Gastrocnemius medialis (tissue), 4 donors: ENCODE results near the gene SCRT2. TPM values are rescaled to one million over a fixed set of nuclear protein-coding genes. Genes with fewer than 3 reads are reported as not detected.

Experiments used
- ATAC-seq, 2 donors: fragments of 150-250 bp; one replicate each; pipeline ENCODE4 v1.9.1; 2016
- DNase-seq, 2 donors: peaks; one replicate each; pipeline ENCODE4 v3.0.0-alpha.2; 2019
- H3K27ac ChIP-seq, 4 donors: fragments of 200-600 bp; sonication (generic); 1 replicate in 1 of 4; 2 replicates in 3 of 4; pipeline ENCODE4 v1.5.1; 2016 to 2018; ENCODE audit warnings: mild to moderate bottlenecking in 2 of 4, moderate library complexity in 1 of 4
- H3K27me3 ChIP-seq, 3 donors: fragments of 200-600 bp; sonication (generic) in 2 of 3; 1 replicate in 1 of 3; 2 replicates in 2 of 3; pipeline versions ENCODE4 v1.5.1 to v1.6.0; 2016 to 2019; ENCODE audit warnings: mild to moderate bottlenecking in 1 of 3, moderate library complexity in 1 of 3
- H3K36me3 ChIP-seq, 2 donors: fragments of 200-600 bp; sonication (generic) in 1 of 2; one replicate each; pipeline ENCODE4 v1.5.1; 2017 to 2018
- H3K4me1 ChIP-seq, 2 donors: fragments of 200-600 bp; sonication (generic) in 1 of 2; one replicate each; pipeline ENCODE4 v1.5.1; 2016 to 2017; ENCODE audit warnings: mild to moderate bottlenecking in 2 of 2
- H3K4me3 ChIP-seq, 4 donors: fragments of 200-600 bp; sonication (generic) in 3 of 4; 1 replicate in 1 of 4; 2 replicates in 3 of 4; pipeline ENCODE4 v1.5.1; 2016 to 2019; ENCODE audit warnings: mild to moderate bottlenecking in 2 of 4
- H3K9me3 ChIP-seq, 3 donors: fragments of 200-600 bp; sonication (generic) in 2 of 3; 1 replicate in 1 of 3; 2 replicates in 2 of 3; pipeline ENCODE4 v1.5.1; 2016 to 2019
- CTCF ChIP-seq, 5 experiments: fragments of 450-650 bp in 3 of 5; fragments of 200-600 bp in 2 of 5; sonication (generic) in 2 of 5; IDR thresholded peaks in 4 of 5; conservative IDR thresholded peaks in 1 of 5; 1 replicate in 4 of 5; 2 replicates in 1 of 5; pipeline ENCODE4 v1.5.1; 2016 to 2019; ENCODE audit warnings: antibody characterized with exemption in 5 of 5, mild to moderate bottlenecking in 3 of 5, moderate library complexity in 3 of 5
- POLR2A ChIP-seq, 2 donors: fragments of 450-650 bp; IDR thresholded peaks; one replicate each; pipeline ENCODE4 v1.6.1; 2017; ENCODE audit warnings: antibody characterized with exemption in 2 of 2, mild to moderate bottlenecking in 2 of 2, moderate library complexity in 2 of 2
- in situ Hi-C, 4 donors: fragments of 200-750 bp; cut with MboI; loops; one replicate each; pipeline versions ENCODE4 v1.15.0 to v1.8.0; 2017; ENCODE audit warnings: low sequenced_read_pairs in 4 of 4
- intact Hi-C: fragments of 100-400 bp; cut with DNase I; formaldehyde crosslinking; loops from one replicate; pipeline ENCODE4 v1.15.1; 2023; ENCODE audit warnings: low total_unique reads
- total RNA-seq, 4 donors: library from RNA; depleted of rRNA; stranded (reverse); fragments of >200 nt; gene quantifications; one replicate each; pipeline versions ENCODE4 v1.1.0 to v1.2.3, GENCODE V29; 2016

SCRT2 gene
- total RNA-seq, 4 donors from 2014 or later, result not detected

GRCh38 chr20:711576-711975 is 36.0 kb upstream of the SCRT2 start:
- H3K9me3 ChIP-seq, result no peaks in the 10 kb centered on the region
- TF ChIP-seq CTCF (IDR thresholded peaks at IDR 0.05 in 4 of 5, conservative IDR thresholded peaks at IDR 0.05 in 1 of 5), result no peak
- no peak for TF ChIP-seq POLR2A (IDR thresholded peaks at IDR 0.05)
- DNase-seq, result no peak
- H3K4me3 ChIP-seq, result no peak overlapping the region
- intact Hi-C loops (no loop called here), in situ Hi-C loops (no loop called here)
- peaks cover 17 to 47% (median 23%) of the 10 kb centered on the region in 3 donors for H3K27me3 ChIP-seq
- H3K4me1 ChIP-seq, result no peaks in the 10 kb centered on the region
- H3K36me3 ChIP-seq, result no peaks in the 10 kb centered on the region
- H3K27ac ChIP-seq, result no peak overlapping the region
- ATAC-seq, result no peak

GRCh38 chr20:710780-711450 is 35.3 kb upstream of the SCRT2 start:
- Histone ChIP-seq H3K36me3 (no peaks in the 10 kb centered on the region), H3K4me1 (no peaks in the 10 kb centered on the region), H3K27me3 (peaks cover 17 to 47% (median 23%) of the 10 kb centered on the region in 3 donors), H3K9me3 (no peaks in the 10 kb centered on the region), H3K27ac (no peak overlapping the region), H3K4me3 (no peak overlapping the region)
- TF ChIP-seq CTCF (IDR thresholded peaks at IDR 0.05 in 4 of 5, conservative IDR thresholded peaks at IDR 0.05 in 1 of 5), result no peak
- no peak for TF ChIP-seq POLR2A (IDR thresholded peaks at IDR 0.05)
- in situ Hi-C loops (no loop called here), intact Hi-C loops (no loop called here)
- no peak for ATAC-seq
- no peak for DNase-seq

- Histone ChIP-seq H3K4me1 (no peaks in the 10 kb centered on the region), H3K9me3 (no peaks in the 10 kb centered on the region), H3K4me3 (peak overlapping the region in 3 of 4 donors; percentile 16 to 24 (median 24)), H3K27me3 (peaks cover 17 to 47% (median 23%) of the 10 kb centered on the region in 3 donors), H3K36me3 (no peaks in the 10 kb centered on the region), H3K27ac (no peak overlapping the region)
- no peak for TF ChIP-seq POLR2A (IDR thresholded peaks at IDR 0.05)
- TF ChIP-seq CTCF (IDR thresholded peaks at IDR 0.05 in 4 of 5, conservative IDR thresholded peaks at IDR 0.05 in 1 of 5), result no peak
- intact Hi-C loops, result no loop called here
- ATAC-seq, result no peak
- in situ Hi-C loops, result no loop called here
- no peak for DNase-seq
Measured at GRCh38 chr20:709991-710779, 34.6 kb upstream of the SCRT2 start.

GRCh38 chr20:709423-709822 is 33.8 kb upstream of the SCRT2 start:
- Histone ChIP-seq H3K4me1 (no peaks in the 10 kb centered on the region), H3K27me3 (peaks cover 17 to 47% (median 23%) of the 10 kb centered on the region in 3 donors), H3K36me3 (no peaks in the 10 kb centered on the region), H3K9me3 (no peaks in the 10 kb centered on the region), H3K4me3 (peak overlapping the region in 2 of 4 donors; percentile 16 to 24), H3K27ac (no peak overlapping the region)
- TF ChIP-seq CTCF (IDR thresholded peaks at IDR 0.05 in 4 of 5, conservative IDR thresholded peaks at IDR 0.05 in 1 of 5) (no peak), POLR2A (IDR thresholded peaks at IDR 0.05) (no peak)
- intact Hi-C loops (no loop called here), in situ Hi-C loops (no loop called here)
- DNase-seq (no peak), ATAC-seq (no peak)
